GM23338 (cell line): ENCODE measurements around the gene ABHD5. TPM values are rescaled to one million over a fixed set of nuclear protein-coding genes. Genes with fewer than 3 reads are reported as not detected.

Experiments
- ATAC-seq: fragments of 200-7000 bp; cut with Tn5 transposase; 3 replicates; pipeline ENCODE4 v1.9.1; 2020
- DNase-seq: peaks from one replicate; pipeline ENCODE4 v3.0.0-alpha.2; 2015; ENCODE audit warnings: low spot score
- H2AFZ ChIP-seq: fragments of 200-600 bp; sonication (generic); 2 replicates; pipeline ENCODE4 v1.8.0; 2016; ENCODE audit warnings: antibody characterized with exemption, mild to moderate bottlenecking, moderate library complexity
- H3F3A ChIP-seq: fragments of 200-600 bp; sonication (generic); replicated peaks from 2 replicates; pipeline ENCODE4 v1.8.0; 2017; ENCODE audit warnings: antibody characterized with exemption, mixed run types, low read depth
- H3K27ac ChIP-seq: fragments of 200-600 bp; sonication (generic); 2 replicates; pipeline ENCODE4 v1.6.1; 2016; ENCODE audit warnings: low read depth
- H3K27me3 ChIP-seq: fragments of 200-600 bp; sonication (generic); 2 replicates; pipeline ENCODE4 v1.8.0; 2016; ENCODE audit warnings: mild to moderate bottlenecking, mixed run types, moderate library complexity; ENCODE audit not compliant: insufficient read depth
- H3K36me3 ChIP-seq: fragments of 200-600 bp; sonication (generic); 2 replicates; pipeline ENCODE4 v1.8.0; 2016; ENCODE audit warnings: mild to moderate bottlenecking; ENCODE audit not compliant: insufficient read depth
- H3K4me1 ChIP-seq: fragments of 200-600 bp; sonication (generic); 2 replicates; pipeline ENCODE4 v1.8.0; 2016; ENCODE audit warnings: mild to moderate bottlenecking, moderate library complexity; ENCODE audit not compliant: insufficient read depth
- H3K4me2 ChIP-seq: fragments of 200-600 bp; sonication (generic); 2 replicates; pipeline ENCODE4 v1.7.1; 2017; ENCODE audit warnings: mixed run types
- H3K4me3 ChIP-seq: fragments of 200-600 bp; sonication (generic); 2 replicates; pipeline ENCODE4 v1.6.1; 2016; ENCODE audit warnings: mixed run types
- H3K79me2 ChIP-seq: fragments of 200-600 bp; sonication (generic); replicated peaks from 2 replicates; pipeline ENCODE4 v1.8.0; 2017; ENCODE audit warnings: mild to moderate bottlenecking; ENCODE audit not compliant: insufficient read depth
- H3K9me2 ChIP-seq: fragments of 200-600 bp; sonication (generic); 2 replicates; pipeline ENCODE4 v1.8.0; 2017; ENCODE audit not compliant: insufficient read depth
- H4K20me1 ChIP-seq: fragments of 200-600 bp; sonication (generic); replicated peaks from 2 replicates; pipeline ENCODE4 v1.8.0; 2017; ENCODE audit warnings: mild to moderate bottlenecking; ENCODE audit not compliant: insufficient read depth
- H3K27ac Mint-ChIP-seq: 2 replicates; pipeline ENCODE4 v1.8.0; 2020; ENCODE audit warnings: inconsistent platforms, mild to moderate bottlenecking, moderate library complexity, mixed read lengths
- H3K27me3 Mint-ChIP-seq: 3 replicates; pipeline ENCODE4 v1.8.0; 2022; ENCODE audit warnings: low read depth, mild to moderate bottlenecking, moderate library complexity, mixed read lengths, inconsistent platforms; ENCODE audit not compliant: insufficient read depth, poor library complexity
- H3K36me3 Mint-ChIP-seq: 3 replicates; pipeline ENCODE4 v1.8.0; 2021; ENCODE audit warnings: low read depth, mild to moderate bottlenecking, inconsistent platforms, moderate library complexity, mixed read lengths
- H3K4me1 Mint-ChIP-seq: 3 replicates; pipeline ENCODE4 v1.8.0; 2020; ENCODE audit warnings: mild to moderate bottlenecking, inconsistent platforms, mixed read lengths
- H3K4me3 Mint-ChIP-seq: 3 replicates; pipeline ENCODE4 v1.8.0; 2021; ENCODE audit warnings: moderate library complexity, mild to moderate bottlenecking, inconsistent platforms, mixed read lengths
- H3K9me3 Mint-ChIP-seq: 3 replicates; pipeline ENCODE4 v1.8.0; 2020; ENCODE audit warnings: moderate library complexity, mild to moderate bottlenecking, inconsistent platforms, mixed read lengths
- CREB1 ChIP-seq: fragments of 250-450 bp; sonication (Bioruptor Pico); IDR thresholded peaks from 2 replicates; pipeline ENCODE4 v1.5.0; 2020; ENCODE audit warnings: low read depth, mild to moderate bottlenecking, moderate library complexity
- ETS1 ChIP-seq: IDR thresholded peaks from 2 replicates; pipeline ENCODE4 v1.6.1; 2016; ENCODE audit warnings: antibody characterized with exemption
- EZH2 ChIP-seq: fragments of 200-600 bp; sonication (generic); IDR thresholded peaks from one replicate; pipeline ENCODE4 v1.8.0; 2017; ENCODE audit warnings: antibody characterized with exemption, mild to moderate bottlenecking, low read depth; ENCODE audit not compliant: unreplicated experiment
- EZH2phosphoT487 ChIP-seq: fragments of 200-600 bp; sonication (generic); IDR thresholded peaks from one replicate; pipeline ENCODE4 v1.8.1; 2018; ENCODE audit warnings: antibody characterized with exemption; ENCODE audit not compliant: unreplicated experiment
- JUNB ChIP-seq: IDR thresholded peaks from one replicate; pipeline ENCODE4 v1.6.1; 2016; ENCODE audit warnings: antibody characterized with exemption; ENCODE audit not compliant: unreplicated experiment
- NANOG ChIP-seq: IDR thresholded peaks from 2 replicates; pipeline ENCODE4 v1.6.1; 2016; ENCODE audit warnings: antibody characterized with exemption, borderline replicate concordance
- POLR2AphosphoS5 ChIP-seq: IDR thresholded peaks from 2 replicates; pipeline ENCODE4 v1.6.1; 2016; ENCODE audit warnings: antibody characterized with exemption, low read depth
- REST ChIP-seq: IDR thresholded peaks from one replicate; pipeline ENCODE4 v1.6.1; 2018; ENCODE audit warnings: antibody characterized with exemption; ENCODE audit not compliant: unreplicated experiment
- STAT1 ChIP-seq: IDR thresholded peaks from one replicate; pipeline ENCODE4 v1.6.1; 2016; ENCODE audit warnings: antibody characterized with exemption; ENCODE audit not compliant: unreplicated experiment
- ZNF114 ChIP-seq: fragments of 250-450 bp; sonication (Bioruptor Pico); IDR thresholded peaks from 2 replicates; pipeline ENCODE4 v1.5.0; 2020; ENCODE audit warnings: mild to moderate bottlenecking, moderate library complexity
- ZNF331 ChIP-seq: fragments of 250-450 bp; sonication (Bioruptor Pico); IDR thresholded peaks from 2 replicates; pipeline ENCODE4 v1.5.0; 2020; ENCODE audit warnings: low read depth, mild to moderate bottlenecking, moderate library complexity
- polyA plus RNA-seq: library from polyadenylated mRNA; unstranded; fragments of >200 nt; fragmentation: Nextera tagmentation; extraction: Ambion mirVana; gene quantifications from 2 replicates; pipeline ENCODE4 v1.2.1, GENCODE V29; 2016
- total RNA-seq: library from RNA; depleted of rRNA; stranded (reverse); fragments of >200 nt; shearing (Covaris generic); gene quantifications from 2 replicates; pipeline ENCODE4 v1.2.3, GENCODE V29; 2014
- TF ChIP-seq, protein P1 (sequence below): fragments of 250-450 bp; sonication (Bioruptor Pico); IDR thresholded peaks from 2 replicates; pipeline ENCODE4 v1.5.0; 2020; ENCODE audit warnings: mild to moderate bottlenecking, moderate library complexity
- TF ChIP-seq, protein P2 (sequence below), 2 experiments: fragments of 200-600 bp in 1 of 2; sonication (generic) in 1 of 2; conservative IDR thresholded peaks; 2 replicates each; pipeline versions ENCODE4 v1.5.1 to v1.6.1; 2016 to 2017; ENCODE audit warnings: antibody characterized with exemption in 2 of 2, low read depth in 2 of 2, mild to moderate bottlenecking in 2 of 2, moderate library complexity in 1 of 2

The ABHD5 gene
- total and polyA plus RNA-seq, 2 experiments from 2014 or later = 12.1 to 12.3 TPM

DNA sequence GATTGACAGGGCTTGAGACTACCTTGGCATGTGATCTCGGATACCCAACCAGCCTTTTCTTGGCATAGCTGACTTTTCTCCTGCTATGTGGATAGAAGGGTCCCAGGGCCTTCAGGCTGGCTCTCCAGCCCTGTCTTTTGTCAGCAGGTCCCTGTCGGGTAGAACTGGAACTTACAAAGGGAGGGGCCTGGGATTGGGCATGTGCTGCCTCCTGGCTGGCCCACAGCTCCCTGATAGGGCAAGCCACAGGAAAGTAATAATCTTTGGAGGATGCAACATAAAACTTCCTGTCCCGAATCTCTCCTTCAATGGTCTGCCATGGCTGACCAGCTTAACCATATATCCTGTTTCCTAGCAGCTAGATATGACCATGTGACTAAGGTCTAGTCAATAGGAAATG is 89.1 kb downstream of the ABHD5 start:
- Histone ChIP-seq H3K4me1 (no peaks in the 10 kb centered on the region), H2AFZ (no peak overlapping the region), H3K27ac (no peak overlapping the region), H3K9me2 (peaks cover 3% of the 10 kb centered on the region; the same call in 1 of the 2 replicates), H4K20me1 (no peaks in the 10 kb centered on the region), H3K4me2 (no peak overlapping the region), H3K36me3 (no peaks in the 10 kb centered on the region), H3K4me3 (no peak overlapping the region), H3K27me3 (no peaks in the 10 kb centered on the region), H3F3A (no peaks in the 10 kb centered on the region), H3K79me2 (no peaks in the 10 kb centered on the region)
- peaks cover 2% of the 10 kb centered on the region for H3K27me3 Mint-ChIP-seq
- DNase-seq = no peak
- no peaks in the 10 kb centered on the region for H3K36me3 Mint-ChIP-seq
- no peaks in the 10 kb centered on the region for H3K4me1 Mint-ChIP-seq
- H3K27ac Mint-ChIP-seq = no peak overlapping the region
- H3K4me3 Mint-ChIP-seq = no peak overlapping the region
- TF ChIP-seq EZH2 (no peak), CREB1 (CRISPR knock-in tag) (no peak), EZH2phosphoT487 (no peak), NANOG (no peak), POLR2AphosphoS5 (no peak), JUNB (no peak), ZNF114 (CRISPR knock-in tag) (no peak), ETS1 (no peak), REST (no peak), STAT1 (no peak), ZNF331 (CRISPR knock-in tag) (no peak)
- TF ChIP-seq, protein P1, sequence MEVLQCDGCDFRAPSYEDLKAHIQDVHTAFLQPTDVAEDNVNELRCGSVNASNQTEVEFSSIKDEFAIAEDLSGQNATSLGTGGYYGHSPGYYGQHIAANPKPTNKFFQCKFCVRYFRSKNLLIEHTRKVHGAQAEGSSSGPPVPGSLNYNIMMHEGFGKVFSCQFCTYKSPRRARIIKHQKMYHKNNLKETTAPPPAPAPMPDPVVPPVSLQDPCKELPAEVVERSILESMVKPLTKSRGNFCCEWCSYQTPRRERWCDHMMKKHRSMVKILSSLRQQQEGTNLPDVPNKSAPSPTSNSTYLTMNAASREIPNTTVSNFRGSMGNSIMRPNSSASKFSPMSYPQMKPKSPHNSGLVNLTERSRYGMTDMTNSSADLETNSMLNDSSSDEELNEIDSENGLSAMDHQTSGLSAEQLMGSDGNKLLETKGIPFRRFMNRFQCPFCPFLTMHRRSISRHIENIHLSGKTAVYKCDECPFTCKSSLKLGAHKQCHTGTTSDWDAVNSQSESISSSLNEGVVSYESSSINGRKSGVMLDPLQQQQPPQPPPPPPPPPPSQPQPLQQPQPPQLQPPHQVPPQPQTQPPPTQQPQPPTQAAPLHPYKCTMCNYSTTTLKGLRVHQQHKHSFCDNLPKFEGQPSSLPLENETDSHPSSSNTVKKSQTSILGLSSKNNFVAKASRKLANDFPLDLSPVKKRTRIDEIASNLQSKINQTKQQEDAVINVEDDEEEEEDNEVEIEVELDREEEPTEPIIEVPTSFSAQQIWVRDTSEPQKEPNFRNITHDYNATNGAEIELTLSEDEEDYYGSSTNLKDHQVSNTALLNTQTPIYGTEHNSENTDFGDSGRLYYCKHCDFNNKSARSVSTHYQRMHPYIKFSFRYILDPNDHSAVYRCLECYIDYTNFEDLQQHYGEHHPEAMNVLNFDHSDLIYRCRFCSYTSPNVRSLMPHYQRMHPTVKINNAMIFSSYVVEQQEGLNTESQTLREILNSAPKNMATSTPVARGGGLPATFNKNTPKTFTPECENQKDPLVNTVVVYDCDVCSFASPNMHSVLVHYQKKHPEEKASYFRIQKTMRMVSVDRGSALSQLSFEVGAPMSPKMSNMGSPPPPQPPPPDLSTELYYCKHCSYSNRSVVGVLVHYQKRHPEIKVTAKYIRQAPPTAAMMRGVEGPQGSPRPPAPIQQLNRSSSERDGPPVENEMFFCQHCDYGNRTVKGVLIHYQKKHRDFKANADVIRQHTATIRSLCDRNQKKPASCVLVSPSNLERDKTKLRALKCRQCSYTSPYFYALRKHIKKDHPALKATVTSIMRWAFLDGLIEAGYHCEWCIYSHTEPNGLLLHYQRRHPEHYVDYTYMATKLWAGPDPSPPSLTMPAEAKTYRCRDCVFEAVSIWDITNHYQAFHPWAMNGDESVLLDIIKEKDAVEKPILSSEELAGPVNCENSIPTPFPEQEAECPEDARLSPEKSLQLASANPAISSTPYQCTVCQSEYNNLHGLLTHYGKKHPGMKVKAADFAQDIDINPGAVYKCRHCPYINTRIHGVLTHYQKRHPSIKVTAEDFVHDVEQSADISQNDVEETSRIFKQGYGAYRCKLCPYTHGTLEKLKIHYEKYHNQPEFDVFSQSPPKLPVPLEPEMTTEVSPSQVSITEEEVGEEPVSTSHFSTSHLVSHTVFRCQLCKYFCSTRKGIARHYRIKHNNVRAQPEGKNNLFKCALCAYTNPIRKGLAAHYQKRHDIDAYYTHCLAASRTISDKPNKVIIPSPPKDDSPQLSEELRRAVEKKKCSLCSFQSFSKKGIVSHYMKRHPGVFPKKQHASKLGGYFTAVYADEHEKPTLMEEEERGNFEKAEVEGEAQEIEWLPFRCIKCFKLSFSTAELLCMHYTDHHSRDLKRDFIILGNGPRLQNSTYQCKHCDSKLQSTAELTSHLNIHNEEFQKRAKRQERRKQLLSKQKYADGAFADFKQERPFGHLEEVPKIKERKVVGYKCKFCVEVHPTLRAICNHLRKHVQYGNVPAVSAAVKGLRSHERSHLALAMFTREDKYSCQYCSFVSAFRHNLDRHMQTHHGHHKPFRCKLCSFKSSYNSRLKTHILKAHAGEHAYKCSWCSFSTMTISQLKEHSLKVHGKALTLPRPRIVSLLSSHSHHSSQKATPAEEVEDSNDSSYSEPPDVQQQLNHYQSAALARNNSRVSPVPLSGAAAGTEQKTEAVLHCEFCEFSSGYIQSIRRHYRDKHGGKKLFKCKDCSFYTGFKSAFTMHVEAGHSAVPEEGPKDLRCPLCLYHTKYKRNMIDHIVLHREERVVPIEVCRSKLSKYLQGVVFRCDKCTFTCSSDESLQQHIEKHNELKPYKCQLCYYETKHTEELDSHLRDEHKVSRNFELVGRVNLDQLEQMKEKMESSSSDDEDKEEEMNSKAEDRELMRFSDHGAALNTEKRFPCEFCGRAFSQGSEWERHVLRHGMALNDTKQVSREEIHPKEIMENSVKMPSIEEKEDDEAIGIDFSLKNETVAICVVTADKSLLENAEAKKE = no peak
- TF ChIP-seq, protein P2, sequence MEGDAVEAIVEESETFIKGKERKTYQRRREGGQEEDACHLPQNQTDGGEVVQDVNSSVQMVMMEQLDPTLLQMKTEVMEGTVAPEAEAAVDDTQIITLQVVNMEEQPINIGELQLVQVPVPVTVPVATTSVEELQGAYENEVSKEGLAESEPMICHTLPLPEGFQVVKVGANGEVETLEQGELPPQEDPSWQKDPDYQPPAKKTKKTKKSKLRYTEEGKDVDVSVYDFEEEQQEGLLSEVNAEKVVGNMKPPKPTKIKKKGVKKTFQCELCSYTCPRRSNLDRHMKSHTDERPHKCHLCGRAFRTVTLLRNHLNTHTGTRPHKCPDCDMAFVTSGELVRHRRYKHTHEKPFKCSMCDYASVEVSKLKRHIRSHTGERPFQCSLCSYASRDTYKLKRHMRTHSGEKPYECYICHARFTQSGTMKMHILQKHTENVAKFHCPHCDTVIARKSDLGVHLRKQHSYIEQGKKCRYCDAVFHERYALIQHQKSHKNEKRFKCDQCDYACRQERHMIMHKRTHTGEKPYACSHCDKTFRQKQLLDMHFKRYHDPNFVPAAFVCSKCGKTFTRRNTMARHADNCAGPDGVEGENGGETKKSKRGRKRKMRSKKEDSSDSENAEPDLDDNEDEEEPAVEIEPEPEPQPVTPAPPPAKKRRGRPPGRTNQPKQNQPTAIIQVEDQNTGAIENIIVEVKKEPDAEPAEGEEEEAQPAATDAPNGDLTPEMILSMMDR (conservative IDR thresholded peaks at IDR 0.05; ENCODE audit: low read depth in 2 of 2) = no peak
- no peak for ATAC-seq
- H3K9me3 Mint-ChIP-seq = no peaks in the 10 kb centered on the region; the same call in 2 of the 3 replicates
